Measurements from ENCODE around the gene TCEAL8.
"Not testable (repeated sequence)": the region's sequence is repeated elsewhere in the genome, so short reads cannot be mapped to it uniquely, and the experiment has no call there.

Gene TCEAL8

DNA sequence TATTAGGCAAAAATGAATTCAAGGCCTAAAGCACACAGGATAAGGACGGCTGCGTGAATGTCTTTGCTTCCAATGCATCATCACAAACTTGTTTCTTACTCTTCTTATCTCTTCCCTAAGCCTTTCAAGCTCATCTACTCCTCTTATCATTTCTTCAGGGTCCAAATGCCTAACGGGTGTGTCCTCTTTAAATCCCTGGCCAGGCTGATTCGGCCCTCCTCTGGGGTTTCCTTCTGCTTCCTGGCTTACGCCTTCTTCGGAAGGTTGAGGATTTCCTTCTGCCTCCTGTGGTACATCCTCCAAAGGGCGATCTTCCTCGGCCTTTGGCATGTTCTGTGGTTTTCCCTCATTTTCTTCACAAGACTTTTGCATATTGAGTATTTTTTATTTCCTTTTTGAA is 1.3 kb downstream of the TCEAL8 start:
- peaks cover 17% of the 10 kb centered on the region for H3K36me3 Mint-ChIP-seq (ENCODE audit: low read depth)
- peak overlapping the region; percentile 91 to 97 (median 96) for H3K4me3 Mint-ChIP-seq
- TF ChIP-seq, protein P1, sequence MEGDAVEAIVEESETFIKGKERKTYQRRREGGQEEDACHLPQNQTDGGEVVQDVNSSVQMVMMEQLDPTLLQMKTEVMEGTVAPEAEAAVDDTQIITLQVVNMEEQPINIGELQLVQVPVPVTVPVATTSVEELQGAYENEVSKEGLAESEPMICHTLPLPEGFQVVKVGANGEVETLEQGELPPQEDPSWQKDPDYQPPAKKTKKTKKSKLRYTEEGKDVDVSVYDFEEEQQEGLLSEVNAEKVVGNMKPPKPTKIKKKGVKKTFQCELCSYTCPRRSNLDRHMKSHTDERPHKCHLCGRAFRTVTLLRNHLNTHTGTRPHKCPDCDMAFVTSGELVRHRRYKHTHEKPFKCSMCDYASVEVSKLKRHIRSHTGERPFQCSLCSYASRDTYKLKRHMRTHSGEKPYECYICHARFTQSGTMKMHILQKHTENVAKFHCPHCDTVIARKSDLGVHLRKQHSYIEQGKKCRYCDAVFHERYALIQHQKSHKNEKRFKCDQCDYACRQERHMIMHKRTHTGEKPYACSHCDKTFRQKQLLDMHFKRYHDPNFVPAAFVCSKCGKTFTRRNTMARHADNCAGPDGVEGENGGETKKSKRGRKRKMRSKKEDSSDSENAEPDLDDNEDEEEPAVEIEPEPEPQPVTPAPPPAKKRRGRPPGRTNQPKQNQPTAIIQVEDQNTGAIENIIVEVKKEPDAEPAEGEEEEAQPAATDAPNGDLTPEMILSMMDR (IDR thresholded peaks at IDR 0.05; ENCODE audit: unreplicated experiment in 3 of 3), result no peak
- peaks cover 19% of the 10 kb centered on the region for H3K4me1 Mint-ChIP-seq
- H3K27me3 Mint-ChIP-seq (ENCODE audit: low read depth), result no peaks in the 10 kb centered on the region
- H3K9me3 Mint-ChIP-seq, result no peaks in the 10 kb centered on the region
- peak overlapping the region; percentile 97 to 99 (median 99) for H3K27ac Mint-ChIP-seq

- TF ChIP-seq, protein P1 (IDR thresholded peaks at IDR 0.05; ENCODE audit: unreplicated experiment in 3 of 3), result no peak
- Mint-ChIP-seq H3K27ac (no peak overlapping the region), H3K9me3 (no peaks in the 10 kb centered on the region), H3K27me3 (ENCODE audit: low read depth) (no peaks in the 10 kb centered on the region), H3K4me1 (peaks cover 19% of the 10 kb centered on the region), H3K4me3 (no peak overlapping the region), H3K36me3 (ENCODE audit: low read depth) (peaks cover 17% of the 10 kb centered on the region)
Measured at GRCh38 chrX:103250977-103251376, 4.0 kb downstream of the TCEAL8 start.

DNA sequence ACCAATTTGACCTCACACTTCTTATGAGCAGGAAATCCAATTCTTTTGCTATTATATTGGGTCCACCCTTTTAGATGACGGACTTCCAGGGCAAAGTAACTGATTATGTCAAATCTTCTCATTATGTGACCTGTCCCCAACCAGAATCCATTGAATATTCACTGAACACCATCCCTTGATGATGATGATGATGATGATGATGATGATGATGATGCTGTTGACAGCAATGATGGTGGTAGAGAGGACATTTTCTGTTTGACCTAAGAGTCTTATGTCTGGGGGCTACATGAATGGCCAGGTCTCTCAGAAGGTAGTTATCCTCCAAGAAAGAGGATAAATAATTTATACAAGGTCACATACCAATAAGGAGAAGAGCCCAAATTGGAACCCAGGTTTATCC is 5.2 kb downstream of the TCEAL8 start:
- Mint-ChIP-seq H3K36me3 (ENCODE audit: low read depth) (peaks cover 17% of the 10 kb centered on the region), H3K4me3 (no peak overlapping the region), H3K27me3 (ENCODE audit: low read depth) (no peaks in the 10 kb centered on the region), H3K27ac (no peak overlapping the region), H3K9me3 (no peaks in the 10 kb centered on the region), H3K4me1 (peaks cover 19% of the 10 kb centered on the region)
- TF ChIP-seq, protein P1 (IDR thresholded peaks at IDR 0.05; ENCODE audit: unreplicated experiment in 3 of 3), result no peak

DNA sequence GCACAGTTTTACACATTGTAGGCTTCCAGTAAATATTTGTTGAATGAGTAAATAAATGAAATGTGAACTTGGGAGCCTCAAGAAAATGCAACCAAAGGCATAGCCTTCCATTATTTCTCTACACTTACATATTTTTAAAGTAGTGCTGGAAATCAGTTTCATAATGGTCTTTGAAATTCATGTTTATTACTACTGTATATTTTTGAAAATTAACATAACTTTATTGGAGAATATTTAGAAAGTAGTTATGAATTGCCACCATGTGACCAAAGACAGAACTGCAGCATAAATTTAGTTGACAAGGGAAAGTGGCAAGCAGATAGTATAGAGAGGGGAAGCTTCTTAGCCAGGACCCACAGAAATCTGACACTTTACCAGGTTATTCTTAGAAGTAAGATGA is 6.4 kb downstream of the TCEAL8 start:
- no peaks in the 10 kb centered on the region for H3K9me3 Mint-ChIP-seq
- TF ChIP-seq, protein P1 (IDR thresholded peaks at IDR 0.05; ENCODE audit: unreplicated experiment in 3 of 3), result peak; percentile 29 to 44 (median 40)
- peak overlapping the region in 1 of 3 experiments; percentile 49 for H3K4me3 Mint-ChIP-seq
- H3K27ac Mint-ChIP-seq, result no peak overlapping the region
- no peaks in the 10 kb centered on the region for H3K27me3 Mint-ChIP-seq (ENCODE audit: low read depth)
- H3K36me3 Mint-ChIP-seq (ENCODE audit: low read depth), result peaks cover 9% of the 10 kb centered on the region
- H3K4me1 Mint-ChIP-seq, result peaks cover 11% of the 10 kb centered on the region

GRCh38 chrX:103240155-103240554 is 14.8 kb downstream of the TCEAL8 start:
- Mint-ChIP-seq H3K27me3 (ENCODE audit: low read depth) (no peaks in the 10 kb centered on the region), H3K36me3 (ENCODE audit: low read depth) (no peaks in the 10 kb centered on the region), H3K9me3 (no peaks in the 10 kb centered on the region), H3K4me3 (no peak overlapping the region), H3K4me1 (no peaks in the 10 kb centered on the region), H3K27ac (no peak overlapping the region)
- TF ChIP-seq, protein P1 (IDR thresholded peaks at IDR 0.05; ENCODE audit: unreplicated experiment in 3 of 3), result no peak

GRCh38 chrX:103236296-103236695 is 18.7 kb downstream of the TCEAL8 start:
- Mint-ChIP-seq H3K27ac (no peak overlapping the region), H3K4me3 (no peak overlapping the region), H3K27me3 (ENCODE audit: low read depth) (no peaks in the 10 kb centered on the region), H3K4me1 (no peaks in the 10 kb centered on the region), H3K9me3 (no peaks in the 10 kb centered on the region), H3K36me3 (ENCODE audit: low read depth) (no peaks in the 10 kb centered on the region)
- TF ChIP-seq, protein P1 (IDR thresholded peaks at IDR 0.05; ENCODE audit: unreplicated experiment in 3 of 3), result no peak

DNA sequence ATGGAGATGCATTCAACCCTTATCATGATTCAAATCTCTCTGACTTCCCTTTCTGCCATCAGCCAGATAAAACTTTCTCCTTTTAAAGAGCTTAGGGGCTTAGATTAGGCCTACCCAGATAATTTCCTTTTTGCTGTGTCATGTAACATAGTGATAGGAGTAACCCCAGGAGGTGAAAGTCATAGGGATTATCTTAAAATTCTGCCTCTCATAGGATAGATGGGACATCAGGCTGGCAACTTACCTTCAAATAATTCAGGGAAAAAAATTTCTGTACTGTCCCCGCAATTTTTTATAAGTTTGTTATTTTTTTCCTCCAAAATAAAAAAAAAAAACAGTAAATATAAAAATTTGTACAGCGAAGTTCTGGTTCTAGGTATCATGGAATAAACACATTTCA is 19.3 kb downstream of the TCEAL8 start:
- not testable (repeated sequence) for H3K9me3 Mint-ChIP-seq; H3K4me1 Mint-ChIP-seq; H3K27me3 Mint-ChIP-seq (ENCODE audit: low read depth); H3K36me3 Mint-ChIP-seq (ENCODE audit: low read depth); H3K4me3 Mint-ChIP-seq; H3K27ac Mint-ChIP-seq
